ENCODE data around the gene FAM20B.
"Not testable (repeated sequence)": the region's sequence is repeated elsewhere in the genome, so short reads cannot be mapped to it uniquely, and the experiment has no call there.

FAM20B gene

DNA sequence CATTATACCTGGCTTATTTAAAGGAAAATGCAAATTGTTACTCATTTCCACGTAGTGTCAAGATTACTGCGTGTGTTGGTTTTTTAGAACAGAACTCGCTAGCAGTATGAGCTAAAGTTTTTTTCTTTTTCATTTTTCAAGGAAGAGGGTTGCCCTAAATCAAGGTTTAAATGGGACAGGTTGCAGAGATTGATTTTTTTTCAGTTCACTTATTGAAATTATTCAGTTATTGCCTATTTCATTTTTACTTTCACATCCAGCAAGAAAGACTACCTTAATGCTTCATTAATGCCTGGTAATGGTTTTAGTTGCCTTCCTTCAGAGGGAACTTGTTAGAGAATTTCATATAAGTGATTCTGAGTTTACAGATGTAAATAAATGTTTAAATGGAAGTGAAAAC, 5.6 kb downstream of the FAM20B start:
- DNase-seq (ENCODE audit: low read depth in 2 of 2), result no peak
- no peak overlapping the region for H3K4me3 ChIP-seq (replicated peaks in 1 of 2; ENCODE audit: low read depth in 2 of 2, low read length in 2 of 2)
- TF ChIP-seq, protein P1, sequence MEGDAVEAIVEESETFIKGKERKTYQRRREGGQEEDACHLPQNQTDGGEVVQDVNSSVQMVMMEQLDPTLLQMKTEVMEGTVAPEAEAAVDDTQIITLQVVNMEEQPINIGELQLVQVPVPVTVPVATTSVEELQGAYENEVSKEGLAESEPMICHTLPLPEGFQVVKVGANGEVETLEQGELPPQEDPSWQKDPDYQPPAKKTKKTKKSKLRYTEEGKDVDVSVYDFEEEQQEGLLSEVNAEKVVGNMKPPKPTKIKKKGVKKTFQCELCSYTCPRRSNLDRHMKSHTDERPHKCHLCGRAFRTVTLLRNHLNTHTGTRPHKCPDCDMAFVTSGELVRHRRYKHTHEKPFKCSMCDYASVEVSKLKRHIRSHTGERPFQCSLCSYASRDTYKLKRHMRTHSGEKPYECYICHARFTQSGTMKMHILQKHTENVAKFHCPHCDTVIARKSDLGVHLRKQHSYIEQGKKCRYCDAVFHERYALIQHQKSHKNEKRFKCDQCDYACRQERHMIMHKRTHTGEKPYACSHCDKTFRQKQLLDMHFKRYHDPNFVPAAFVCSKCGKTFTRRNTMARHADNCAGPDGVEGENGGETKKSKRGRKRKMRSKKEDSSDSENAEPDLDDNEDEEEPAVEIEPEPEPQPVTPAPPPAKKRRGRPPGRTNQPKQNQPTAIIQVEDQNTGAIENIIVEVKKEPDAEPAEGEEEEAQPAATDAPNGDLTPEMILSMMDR (IDR thresholded peaks at IDR 0.05; ENCODE audit: low read depth, low read length), result no peak

DNA sequence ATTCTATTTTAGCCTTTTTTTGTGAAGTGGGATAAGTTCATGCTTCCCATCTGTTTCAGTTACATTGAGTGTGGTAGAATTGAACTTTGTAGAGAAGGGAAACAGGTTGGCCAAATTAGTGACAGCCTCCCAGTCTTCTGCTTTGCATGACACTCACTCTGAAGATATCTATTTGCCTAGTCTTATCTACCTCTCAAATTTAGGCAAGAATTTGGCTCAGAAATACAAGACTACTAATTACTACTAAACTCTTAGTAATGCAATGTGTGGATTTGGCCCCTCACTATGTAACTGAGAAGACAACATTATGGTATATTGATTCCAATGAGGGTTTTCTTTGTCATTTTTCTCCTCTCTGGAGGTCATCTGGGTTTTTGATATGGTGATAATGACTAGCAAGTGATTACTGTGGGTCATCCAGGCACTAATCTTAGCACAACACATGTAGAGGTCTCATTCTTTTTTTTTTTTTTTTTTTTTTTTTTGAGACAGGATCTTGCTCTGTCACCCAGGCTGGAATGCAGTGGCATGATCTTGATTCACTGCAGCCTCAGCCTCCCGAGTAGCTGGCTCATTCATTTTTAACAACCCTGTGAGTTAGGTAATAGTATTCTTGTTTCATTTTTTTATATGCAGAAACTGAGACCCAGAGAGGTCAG, 6.3 kb downstream of the FAM20B start:
- no peak overlapping the region for H3K4me3 ChIP-seq (replicated peaks in 1 of 2; ENCODE audit: low read depth in 2 of 2, low read length in 2 of 2)
- TF ChIP-seq, protein P1 (IDR thresholded peaks at IDR 0.05; ENCODE audit: low read depth, low read length), result no peak
- peak in 1 of 2 donors; percentile 69 for DNase-seq (ENCODE audit: low read depth in 2 of 2)

DNA sequence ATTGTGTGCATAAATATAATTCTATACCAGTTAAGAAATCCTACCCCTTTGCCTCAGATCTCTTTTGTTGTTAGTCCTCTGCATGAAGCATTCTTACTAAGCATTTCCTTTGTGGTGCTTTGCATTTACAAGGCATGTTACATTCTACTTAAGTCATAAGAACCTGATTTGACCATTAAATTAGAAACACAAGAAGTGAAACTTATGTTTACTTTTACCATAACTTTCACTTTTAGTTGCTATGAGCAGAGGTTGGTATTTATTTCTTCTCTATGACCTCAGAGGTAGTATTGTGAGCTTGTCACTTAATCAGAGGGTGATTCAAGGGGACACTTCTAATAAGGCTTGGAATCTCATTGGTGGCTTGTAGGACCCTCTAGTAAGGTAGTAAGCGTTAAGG, 9.0 kb downstream of the FAM20B start:
- peak; percentile 51 to 61 for DNase-seq (ENCODE audit: low read depth in 2 of 2)
- H3K4me3 ChIP-seq (replicated peaks in 1 of 2; ENCODE audit: low read depth in 2 of 2, low read length in 2 of 2), result no peak overlapping the region
- TF ChIP-seq, protein P1 (IDR thresholded peaks at IDR 0.05; ENCODE audit: low read depth, low read length), result no peak

DNA sequence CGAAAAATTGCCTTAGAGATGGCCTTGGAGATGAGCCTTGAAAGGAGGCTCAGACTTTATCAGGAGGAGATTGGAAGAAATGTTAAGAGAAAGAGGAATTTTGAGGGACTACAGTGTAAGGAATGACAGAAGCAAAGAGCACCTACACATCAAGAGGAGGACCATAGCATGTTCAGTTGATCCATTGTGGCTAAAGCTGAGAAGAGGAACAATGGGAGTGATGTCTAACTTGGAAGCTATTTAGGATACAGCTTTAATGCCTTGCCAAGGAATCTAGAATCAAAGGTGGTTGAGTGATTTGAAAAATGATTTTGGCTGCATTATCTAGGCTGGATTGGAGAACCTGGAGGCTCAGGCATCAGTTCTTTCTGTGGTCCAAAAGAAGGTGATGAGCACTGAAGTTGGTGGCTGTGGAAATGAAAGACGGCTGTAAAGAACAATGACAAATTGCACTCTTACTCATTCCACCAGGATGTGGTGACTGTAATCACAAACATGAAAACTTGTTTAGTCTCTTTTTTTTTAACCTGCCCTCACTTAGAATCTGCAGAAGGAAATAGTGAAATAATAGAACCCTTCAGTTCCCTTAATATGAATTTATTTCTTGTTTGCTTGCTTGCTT, 11.3 kb downstream of the FAM20B start:
- no peak overlapping the region for H3K4me3 ChIP-seq (replicated peaks in 1 of 2; ENCODE audit: low read depth in 2 of 2, low read length in 2 of 2)
- peak in 1 of 2 donors; percentile 61 for DNase-seq (ENCODE audit: low read depth in 2 of 2)
- TF ChIP-seq, protein P1 (IDR thresholded peaks at IDR 0.05; ENCODE audit: low read depth, low read length), result no peak

DNA sequence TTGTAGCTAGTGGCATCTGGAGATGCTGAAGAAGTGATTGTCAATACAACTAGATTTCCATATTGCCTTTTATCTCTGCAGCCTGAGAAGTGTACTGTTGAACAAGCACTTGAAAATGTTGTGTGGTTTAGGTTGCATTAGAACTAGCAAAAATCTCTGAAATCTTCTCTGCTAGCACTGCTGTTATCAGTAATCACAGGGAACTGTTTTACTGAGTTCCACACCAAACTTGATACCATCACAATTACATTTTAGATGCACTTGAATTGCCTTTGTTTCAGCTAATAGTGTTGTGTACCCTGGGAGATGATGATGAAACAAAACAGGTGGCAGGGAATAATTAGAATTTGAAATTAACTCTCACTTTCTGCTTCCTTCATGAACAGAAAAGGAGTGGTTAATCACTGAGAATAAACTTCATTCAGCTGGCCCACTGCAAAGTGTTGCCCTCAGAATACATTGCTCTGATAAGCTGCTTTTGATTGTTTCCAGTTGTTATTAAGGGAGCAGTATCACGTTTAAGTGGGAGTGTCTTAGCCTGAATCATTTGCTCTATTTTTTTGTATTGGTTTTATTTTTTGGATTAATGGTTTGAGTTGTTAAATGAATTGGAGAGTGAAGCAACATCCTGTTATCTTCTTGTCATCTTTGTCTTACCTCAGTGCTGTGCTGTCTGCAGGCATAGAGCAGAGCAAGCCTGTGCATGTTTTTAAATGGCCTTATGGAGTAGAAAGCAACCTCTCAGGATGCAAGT, 13.0 kb downstream of the FAM20B start:
- TF ChIP-seq, protein P1 (IDR thresholded peaks at IDR 0.05; ENCODE audit: low read depth, low read length), result no peak
- no peak for DNase-seq (ENCODE audit: low read depth in 2 of 2)
- H3K4me3 ChIP-seq (replicated peaks in 1 of 2; ENCODE audit: low read depth in 2 of 2, low read length in 2 of 2), result no peak overlapping the region

DNA sequence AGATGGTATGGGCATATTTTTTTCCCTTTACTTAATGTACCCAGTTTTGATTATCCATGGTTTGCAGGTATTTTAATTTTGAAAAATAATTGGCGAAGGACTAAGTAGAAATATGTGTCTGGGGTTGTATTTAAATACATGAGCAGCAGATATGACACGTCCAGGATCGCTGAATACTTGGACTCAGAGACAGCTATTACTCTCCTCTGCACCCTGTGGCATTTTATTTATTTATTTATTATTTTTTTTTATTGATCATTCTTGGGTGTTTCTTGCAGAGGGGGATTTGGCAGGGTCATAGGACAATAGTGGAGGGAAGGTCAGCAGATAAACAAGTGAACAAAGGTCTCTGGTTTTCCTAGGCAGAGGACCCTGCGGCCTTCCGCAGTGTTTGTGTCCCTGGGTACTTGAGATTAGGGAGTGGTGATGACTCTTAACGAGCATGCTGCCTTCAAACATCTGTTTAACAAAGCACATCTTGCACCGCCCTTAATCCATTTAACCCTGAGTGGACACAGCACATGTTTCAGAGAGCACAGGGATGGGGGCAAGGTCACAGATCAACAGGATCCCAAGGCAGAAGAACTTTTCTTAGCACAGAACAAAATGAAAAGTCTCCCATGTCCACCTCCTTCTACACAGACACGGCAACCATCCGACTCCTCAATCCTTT, 13.9 kb downstream of the FAM20B start:
- not testable (repeated sequence) for DNase-seq (ENCODE audit: low read depth in 2 of 2); H3K4me3 ChIP-seq (replicated peaks in 1 of 2; ENCODE audit: low read depth in 2 of 2, low read length in 2 of 2)

DNA sequence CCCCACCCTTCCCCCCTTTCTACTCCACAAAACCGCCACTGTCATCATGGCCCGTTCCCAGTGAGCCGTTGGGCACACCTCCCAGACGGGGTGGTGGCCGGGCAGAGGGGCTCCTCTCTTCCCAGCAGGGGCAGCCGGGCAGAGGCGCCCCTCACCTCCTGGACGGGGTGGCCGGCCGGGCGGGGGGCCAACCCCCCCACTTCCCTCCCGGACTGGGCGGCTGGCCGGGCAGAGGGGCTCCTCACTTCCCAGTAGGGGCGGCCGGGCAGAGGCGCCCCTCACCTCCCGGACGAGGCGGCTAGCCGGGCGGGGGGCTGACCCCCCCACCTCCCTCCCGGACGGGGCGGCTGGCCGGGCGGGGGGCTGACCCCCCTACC, 14.5 kb downstream of the FAM20B start:
- not testable (repeated sequence) for DNase-seq (ENCODE audit: low read depth in 2 of 2); H3K4me3 ChIP-seq (replicated peaks in 1 of 2; ENCODE audit: low read depth in 2 of 2, low read length in 2 of 2)
